ENCODE results near the gene DLG5.

Gene DLG5

GRCh38 chr10:77816311-77816710 lies 110.2 kb downstream of the DLG5 start:
- POLR2A ChIA-PET (ENCODE audit: low non-redundant PET), result no interaction called here
- CTCF ChIA-PET, result no interaction called here

DNA sequence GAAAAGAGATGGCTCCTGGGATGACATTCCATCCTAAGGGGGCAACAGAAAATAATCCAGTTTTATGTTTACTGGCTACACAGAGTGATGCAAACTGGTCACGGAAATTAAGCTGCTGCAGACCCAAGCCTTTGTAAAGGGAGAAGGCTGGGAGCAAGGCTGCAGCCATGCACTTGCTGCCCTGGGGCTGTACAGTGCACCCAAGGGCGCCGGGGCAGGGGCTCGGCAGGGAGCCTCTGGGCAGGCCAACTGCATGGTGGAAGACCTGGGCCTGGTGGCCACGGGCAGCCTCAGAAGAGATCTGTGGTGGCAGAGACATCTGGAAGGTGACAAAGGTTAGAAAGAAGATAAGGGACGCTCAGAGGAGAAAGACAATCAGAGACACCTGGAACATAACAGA lies 113.8 kb downstream of the DLG5 start:
- ChIA-PET POLR2A (ENCODE audit: low non-redundant PET) (no interaction called here), CTCF (interaction anchor here (0.6 kb wide), 1 partner anchor 218 kb away, joined by 4 read pairs; no protein-coding TSS in a partner anchor)
- DNase-seq (ENCODE audit: low spot score), result no peak
- peak overlapping the region; percentile 8; the same call in 1 of the 2 replicates for H3K27ac ChIP-seq
- TF ChIP-seq, protein P1, sequence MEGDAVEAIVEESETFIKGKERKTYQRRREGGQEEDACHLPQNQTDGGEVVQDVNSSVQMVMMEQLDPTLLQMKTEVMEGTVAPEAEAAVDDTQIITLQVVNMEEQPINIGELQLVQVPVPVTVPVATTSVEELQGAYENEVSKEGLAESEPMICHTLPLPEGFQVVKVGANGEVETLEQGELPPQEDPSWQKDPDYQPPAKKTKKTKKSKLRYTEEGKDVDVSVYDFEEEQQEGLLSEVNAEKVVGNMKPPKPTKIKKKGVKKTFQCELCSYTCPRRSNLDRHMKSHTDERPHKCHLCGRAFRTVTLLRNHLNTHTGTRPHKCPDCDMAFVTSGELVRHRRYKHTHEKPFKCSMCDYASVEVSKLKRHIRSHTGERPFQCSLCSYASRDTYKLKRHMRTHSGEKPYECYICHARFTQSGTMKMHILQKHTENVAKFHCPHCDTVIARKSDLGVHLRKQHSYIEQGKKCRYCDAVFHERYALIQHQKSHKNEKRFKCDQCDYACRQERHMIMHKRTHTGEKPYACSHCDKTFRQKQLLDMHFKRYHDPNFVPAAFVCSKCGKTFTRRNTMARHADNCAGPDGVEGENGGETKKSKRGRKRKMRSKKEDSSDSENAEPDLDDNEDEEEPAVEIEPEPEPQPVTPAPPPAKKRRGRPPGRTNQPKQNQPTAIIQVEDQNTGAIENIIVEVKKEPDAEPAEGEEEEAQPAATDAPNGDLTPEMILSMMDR (conservative IDR thresholded peaks at IDR 0.05; ENCODE audit: low read depth), result no peak

More at GRCh38 chr10:77816311-77816710, 110.2 kb downstream of the DLG5 start:
- no peak for DNase-seq (ENCODE audit: low spot score)
- H3K27ac ChIP-seq, result peak overlapping the region; percentile 9; the same call in 1 of the 2 replicates
- TF ChIP-seq, protein P1 (conservative IDR thresholded peaks at IDR 0.05; ENCODE audit: low read depth), result no peak

- no peak overlapping the region for H3K27ac ChIP-seq
- no peak for DNase-seq (ENCODE audit: low spot score)
- TF ChIP-seq, protein P1 (conservative IDR thresholded peaks at IDR 0.05; ENCODE audit: low read depth), result no peak
- ChIA-PET CTCF (interaction anchor here (0.5 to 0.6 kb wide), 2 partner anchors 219 to 1229 kb away, joined by 3 to 4 read pairs; no protein-coding TSS in a partner anchor), POLR2A (ENCODE audit: low non-redundant PET) (interaction anchor here (0.5 kb wide), 1 partner anchor 205 kb away, joined by 3 read pairs; no protein-coding TSS in a partner anchor)
These were observed 114.6 kb downstream of the DLG5 start for GRCh38 chr10:77811831-77812430.

- TF ChIP-seq, protein P1 (conservative IDR thresholded peaks at IDR 0.05; ENCODE audit: low read depth), result no peak
- peak overlapping the region; percentile 51 for H3K27ac ChIP-seq
- DNase-seq (ENCODE audit: low spot score), result no peak
- ChIA-PET POLR2A (ENCODE audit: low non-redundant PET) (no interaction called here), CTCF (no interaction called here)
These were observed 115.9 kb downstream of the DLG5 start for GRCh38 chr10:77810446-77811335.

DNA sequence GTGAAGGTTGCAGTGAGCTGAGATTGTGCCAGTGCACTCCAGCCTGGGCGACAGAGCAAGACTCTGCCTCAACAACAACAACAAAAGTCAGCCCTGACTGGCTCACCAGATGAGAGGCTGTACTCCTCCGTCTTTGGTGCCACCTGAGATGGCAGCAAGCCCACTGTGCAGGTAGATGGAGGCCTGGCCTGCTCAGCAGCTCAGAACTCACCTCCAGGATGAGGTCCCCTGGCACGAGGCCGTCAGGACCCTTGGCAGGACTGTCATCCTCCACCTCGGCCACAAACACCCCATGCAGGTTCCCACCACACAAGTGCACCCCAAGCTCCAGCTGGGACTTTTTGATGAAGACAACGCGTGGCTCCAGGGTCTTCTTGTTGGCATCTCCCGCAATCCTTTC lies 117.2 kb downstream of the DLG5 start:
- CTCF ChIA-PET, result interaction anchor here (0.6 kb wide), 1 partner anchor 560 kb away, joined by 3 read pairs; no protein-coding TSS in a partner anchor

DNA sequence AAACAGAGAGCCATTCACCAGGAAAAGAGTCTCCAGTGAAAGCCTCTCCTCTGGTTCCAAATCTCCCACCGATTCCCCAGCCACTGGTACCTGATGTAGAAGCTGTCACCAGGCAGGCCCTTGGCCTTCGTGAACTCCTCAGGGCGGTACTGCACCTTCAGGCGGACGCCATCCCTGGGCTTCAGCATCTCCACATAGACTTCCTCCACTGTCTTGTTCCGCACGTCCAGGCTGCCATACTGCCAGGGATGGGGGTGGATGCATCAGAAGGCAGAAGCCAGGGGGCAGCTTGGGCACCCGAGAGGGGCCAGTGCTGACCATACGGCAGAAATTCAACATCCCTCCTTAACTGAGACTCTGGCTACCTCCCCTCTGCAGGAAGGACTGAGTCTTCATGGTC lies 118.8 kb downstream of the DLG5 start:
- H3K27ac ChIP-seq, result peak overlapping the region; percentile 51; the same call in 1 of the 2 replicates
- TF ChIP-seq, protein P1 (conservative IDR thresholded peaks at IDR 0.05; ENCODE audit: low read depth), result no peak
- ChIA-PET CTCF (no interaction called here), POLR2A (ENCODE audit: low non-redundant PET) (no interaction called here)
- no peak for DNase-seq (ENCODE audit: low spot score)

More for the DNA sequence above, 117.2 kb downstream of the DLG5 start:
- H3K27ac ChIP-seq, result peak overlapping the region; percentile 51
- TF ChIP-seq, protein P1 (conservative IDR thresholded peaks at IDR 0.05; ENCODE audit: low read depth), result no peak
- no peak for DNase-seq (ENCODE audit: low spot score)
- POLR2A ChIA-PET (ENCODE audit: low non-redundant PET), result interaction anchor here (0.6 kb wide), 1 partner anchor 289 kb away, joined by 4 read pairs; no protein-coding TSS in a partner anchor
